ENCODE results near the gene IFI35.
"Not testable (repeated sequence)": the region's sequence is repeated elsewhere in the genome, so short reads cannot be mapped to it uniquely, and the experiment has no call there.

IFI35 gene

DNA sequence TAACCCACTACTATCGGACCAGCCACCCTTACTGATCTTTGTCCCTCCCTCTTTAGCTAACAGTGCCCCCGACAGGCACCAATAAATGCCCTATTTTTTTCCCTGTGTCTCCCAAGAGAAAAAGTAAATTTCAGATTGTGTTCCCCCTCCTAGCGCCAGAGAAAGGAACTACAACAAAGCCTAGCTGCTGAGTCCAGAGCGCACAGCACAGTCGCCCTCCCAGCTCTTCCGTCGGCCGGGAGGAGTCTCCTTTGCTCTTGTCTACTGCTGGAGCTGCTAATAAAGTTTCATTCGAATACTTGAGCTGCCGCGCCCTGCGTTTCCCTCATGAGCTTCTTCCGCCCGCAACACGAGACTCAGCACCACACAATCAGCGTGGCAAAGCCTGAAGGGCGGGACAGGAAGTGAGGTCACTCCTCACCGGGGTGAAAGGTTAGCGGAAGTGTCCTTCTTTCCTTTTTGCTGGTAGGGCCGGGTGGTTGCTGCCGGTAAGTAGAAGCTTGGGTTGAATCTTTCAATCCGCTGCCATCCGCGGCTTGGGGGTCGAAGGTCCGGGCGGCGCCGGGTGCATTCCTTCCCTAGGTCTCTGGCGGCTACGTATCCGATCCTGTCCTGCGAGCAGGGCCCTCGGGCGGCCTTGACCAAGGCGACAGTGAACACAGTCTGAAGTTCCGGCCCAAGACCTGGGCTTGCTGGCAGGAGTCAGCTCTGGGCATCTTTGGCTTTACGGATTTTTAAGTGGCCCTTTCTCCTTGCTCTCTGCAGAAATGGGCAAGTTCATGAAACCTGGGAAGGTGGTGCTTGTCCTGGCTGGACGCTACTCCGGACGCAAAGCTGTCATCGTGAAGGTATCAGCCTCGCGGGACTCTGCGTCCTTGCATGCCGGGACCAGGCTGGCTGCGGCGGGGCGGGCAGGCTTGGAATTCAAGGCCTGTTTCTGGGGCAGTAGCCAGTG, 8.3 kb upstream of the IFI35 start, which contains the start of gene RPL27:
Gene RPL27 (plus strand): TSS at position 436 of the 955 bp plus-strand sequence. CDS start 332 bp downstream, at position 768.
- DNase-seq (ENCODE audit: low read depth in 2 of 2), result peak; percentile 95 to 97

DNA sequence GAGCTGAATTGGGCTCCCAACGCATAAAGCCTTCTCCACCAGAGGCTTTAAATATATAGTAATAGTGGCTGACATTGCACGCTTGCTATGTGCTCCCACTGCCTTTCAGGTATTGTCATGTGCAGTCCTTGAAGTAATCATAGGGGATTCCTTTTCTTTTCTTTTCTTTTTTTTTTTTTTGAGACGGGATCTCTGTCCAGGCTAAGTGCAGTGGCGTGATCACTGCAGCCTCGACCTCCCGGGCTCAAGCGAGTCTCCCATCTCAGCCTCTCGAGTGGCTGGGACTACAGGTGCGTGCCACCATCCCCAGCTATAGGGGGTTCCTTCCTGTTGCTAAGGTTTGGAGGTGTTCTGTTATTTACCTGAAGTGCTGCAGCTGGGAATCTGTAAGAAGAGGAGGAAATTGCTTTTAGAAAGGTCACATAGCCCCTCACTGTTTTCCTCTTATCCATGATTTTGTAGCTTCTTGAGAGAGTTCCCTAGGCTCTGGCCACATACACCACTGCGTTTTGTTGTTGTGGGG, 7.5 kb upstream of the IFI35 start:
- DNase-seq (ENCODE audit: low read depth in 2 of 2), result no peak

DNA sequence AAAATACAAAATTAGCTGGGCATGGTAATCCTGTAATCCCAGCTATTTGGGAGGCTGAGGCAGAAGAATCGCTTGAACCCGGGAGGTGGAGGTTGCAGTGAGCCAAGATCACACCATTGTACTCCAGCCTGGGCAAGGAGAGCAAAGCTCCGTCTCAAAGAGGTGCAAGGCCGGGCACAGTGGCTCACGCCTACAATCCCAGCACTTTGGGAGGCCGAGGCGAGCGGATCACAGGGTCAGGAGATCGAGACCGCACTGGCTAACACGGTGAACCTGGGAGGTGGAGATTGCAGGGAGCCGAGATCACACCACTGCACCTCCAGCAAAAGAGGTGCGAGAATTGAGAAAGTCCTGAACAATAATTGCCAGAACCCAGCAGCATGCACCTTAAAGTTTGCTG, 5.7 kb upstream of the IFI35 start:
- DNase-seq (ENCODE audit: low read depth in 2 of 2), result not testable (repeated sequence)

DNA sequence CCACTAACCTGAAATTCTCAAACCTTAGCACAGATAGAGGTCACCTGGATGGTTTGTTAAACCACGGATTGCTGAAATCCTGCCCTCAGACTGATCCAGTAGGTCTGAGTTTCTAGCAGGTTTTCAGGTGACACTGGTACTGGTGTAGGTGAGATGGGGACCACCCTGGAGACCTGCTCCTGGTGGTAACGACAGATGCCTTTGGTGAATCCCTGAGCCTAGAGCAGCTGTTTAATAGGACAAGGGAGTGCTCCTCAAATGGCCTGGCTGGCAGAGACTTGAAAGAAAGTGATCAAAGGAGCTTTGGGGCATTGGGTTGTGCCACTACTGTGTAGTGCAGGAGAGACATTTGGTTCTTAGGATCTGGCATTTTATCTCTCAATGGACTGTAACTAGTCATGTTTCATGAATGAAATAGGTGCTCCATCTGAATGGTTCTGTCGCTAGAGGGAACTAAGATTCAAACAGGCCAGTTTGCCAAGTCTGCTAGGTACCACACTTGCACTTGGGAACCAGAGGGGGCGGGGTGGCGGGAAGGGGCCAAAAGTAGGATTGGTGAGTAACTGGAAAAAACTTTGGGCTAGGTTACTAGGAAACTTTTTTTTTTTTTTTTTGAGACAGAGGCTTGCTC, 2.9 kb upstream of the IFI35 start:
- no peak for DNase-seq (ENCODE audit: low read depth in 2 of 2)

DNA sequence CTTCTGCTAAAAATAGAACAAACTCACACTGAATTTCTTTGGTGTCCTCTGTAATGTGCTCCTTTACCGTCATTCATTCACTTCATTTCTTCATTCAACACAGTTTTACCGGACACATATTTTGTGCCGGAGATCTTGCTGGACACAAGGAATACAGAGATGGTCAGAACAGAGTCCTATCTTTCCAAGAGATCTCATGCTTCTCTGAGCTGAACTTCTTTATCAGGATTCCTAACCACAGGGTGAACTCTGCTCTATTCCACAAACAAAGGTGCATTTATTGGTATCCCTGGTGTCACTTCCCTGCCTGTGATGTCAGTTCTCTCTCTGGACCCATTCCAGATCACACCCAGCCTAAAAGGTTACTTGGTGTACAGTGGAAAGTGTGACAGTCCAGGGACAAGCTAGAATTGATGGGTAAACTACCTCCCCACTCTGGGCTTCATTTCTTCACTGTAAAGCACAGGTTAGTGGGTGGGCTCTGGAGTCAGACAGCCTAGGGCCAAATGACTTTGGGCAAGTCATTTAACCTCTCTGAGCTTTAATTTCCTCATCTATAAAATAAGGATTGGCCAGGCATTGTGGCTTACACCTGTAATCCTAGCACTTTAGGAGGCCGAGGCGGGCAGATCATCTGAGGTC, 4.2 kb downstream of the IFI35 start:
- DNase-seq (ENCODE audit: low read depth in 2 of 2), result no peak

DNA sequence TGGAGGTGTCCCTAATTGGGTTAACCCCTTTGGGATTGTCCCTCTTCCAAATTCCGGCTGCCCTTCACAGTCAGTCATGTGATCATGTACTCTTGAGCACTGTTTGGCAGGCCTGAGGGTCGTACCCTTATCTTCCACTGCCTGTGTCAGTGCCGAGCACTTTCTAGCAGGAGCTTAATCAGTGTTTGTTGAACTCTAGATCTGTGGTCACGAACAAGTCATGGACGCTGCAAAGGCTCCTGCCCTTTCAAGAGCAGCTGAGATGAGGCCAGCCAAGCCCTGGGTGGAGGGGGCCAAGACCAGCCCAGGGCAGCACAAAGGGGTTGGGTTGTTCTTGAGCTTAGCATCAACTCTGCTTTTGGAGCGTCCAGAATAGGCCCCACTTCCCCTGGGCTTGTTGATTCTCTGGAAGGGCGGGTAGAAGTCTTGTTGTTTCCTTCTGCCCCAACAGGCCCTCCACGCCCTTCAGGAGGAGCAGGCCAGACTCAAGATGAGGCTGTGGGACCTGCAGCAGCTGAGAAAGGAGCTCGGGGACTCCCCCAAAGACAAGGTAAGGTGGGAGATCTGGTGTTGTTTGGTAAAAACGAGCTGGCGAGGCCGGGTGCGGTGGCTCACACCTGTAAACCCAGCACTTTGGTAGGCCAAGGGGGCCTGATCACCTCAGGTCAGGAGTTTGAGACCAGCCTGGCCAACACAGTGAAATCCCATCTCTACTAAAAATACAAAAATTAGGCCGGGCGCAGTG, 5.3 kb downstream of the IFI35 start:
- no peak for DNase-seq (ENCODE audit: low read depth in 2 of 2)

DNA sequence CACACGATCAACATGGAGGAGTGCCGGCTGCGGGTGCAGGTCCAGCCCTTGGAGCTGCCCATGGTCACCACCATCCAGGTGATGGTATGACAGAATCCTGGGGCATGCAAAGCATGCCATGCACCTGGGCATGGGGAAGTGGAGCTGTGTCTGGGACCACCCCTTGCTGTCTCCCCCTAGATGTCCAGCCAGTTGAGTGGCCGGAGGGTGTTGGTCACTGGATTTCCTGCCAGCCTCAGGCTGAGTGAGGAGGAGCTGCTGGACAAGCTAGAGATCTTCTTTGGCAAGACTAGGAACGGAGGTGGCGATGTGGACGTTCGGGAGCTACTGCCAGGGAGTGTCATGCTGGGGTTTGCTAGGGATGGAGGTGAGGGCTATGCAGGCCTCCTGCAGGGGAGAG, 6.7 kb downstream of the IFI35 start:
- DNase-seq (ENCODE audit: low read depth in 2 of 2), result no peak

DNA sequence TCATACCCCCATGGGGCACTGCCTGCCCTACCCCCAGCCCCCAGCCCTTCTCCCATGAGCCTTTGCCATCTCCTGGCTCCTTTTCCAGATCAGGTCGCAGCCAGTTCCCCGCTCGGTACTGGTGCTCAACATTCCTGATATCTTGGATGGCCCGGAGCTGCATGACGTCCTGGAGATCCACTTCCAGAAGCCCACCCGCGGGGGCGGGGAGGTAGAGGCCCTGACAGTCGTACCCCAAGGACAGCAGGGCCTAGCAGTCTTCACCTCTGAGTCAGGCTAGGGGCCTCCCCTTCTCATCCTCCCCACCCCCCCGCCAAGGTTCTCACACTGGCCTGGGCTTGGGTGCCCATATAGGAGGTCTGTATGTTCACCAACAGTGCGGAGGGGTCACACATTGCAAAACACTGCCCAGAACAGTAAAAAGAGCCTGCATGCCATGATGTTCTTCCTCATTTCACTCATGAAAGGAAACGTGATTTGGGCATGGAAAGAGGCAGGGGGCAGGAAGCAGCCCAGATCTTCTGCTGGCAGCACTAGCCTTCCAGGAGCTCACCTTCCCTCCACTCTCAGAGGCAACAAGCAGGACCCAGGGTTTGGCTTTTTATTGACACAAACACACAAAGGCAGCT, 7.5 kb downstream of the IFI35 start:
- no peak for DNase-seq (ENCODE audit: low read depth in 2 of 2)

DNA sequence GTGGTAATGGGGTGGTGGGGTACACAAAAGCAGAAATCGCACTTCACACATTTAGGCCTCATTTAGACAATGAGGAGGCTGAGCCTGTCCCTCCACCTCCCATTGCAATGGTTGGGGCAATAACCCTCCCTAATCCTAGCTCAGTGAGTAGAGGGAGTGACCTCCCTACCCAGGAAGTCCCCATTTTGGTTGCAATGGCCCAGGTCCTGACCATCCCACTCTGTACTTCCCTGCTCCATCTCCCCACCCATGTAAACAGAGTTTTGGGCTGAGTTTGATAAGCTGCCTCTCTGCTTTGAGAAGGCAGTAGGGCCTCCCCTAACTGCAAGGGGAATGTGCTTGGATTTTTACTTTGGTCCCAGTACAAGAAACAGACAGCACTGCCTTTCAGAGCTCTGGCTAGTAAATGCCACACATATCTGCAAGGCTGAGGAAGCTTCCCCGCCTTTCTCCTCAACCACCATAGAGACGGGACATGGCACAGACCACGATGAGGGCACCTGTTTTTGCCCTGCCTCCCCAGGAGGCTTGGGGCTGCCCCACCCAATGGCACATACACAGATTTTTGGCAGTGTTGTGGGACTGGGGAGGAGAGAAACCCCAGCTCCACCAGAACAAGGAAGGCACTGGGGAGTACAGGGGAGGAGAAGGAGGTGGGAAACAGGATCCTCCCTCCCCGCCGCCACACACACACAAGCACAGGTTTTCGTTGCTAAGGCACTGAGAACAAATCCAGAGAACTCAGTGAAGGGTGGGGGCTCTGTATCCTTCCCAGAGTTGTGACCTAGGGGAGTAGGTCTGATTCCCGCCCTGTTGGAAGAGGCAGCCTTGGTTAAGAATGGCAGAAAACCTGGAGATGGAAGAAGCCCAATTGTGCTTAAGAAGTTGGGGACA, 8.3 kb downstream of the IFI35 start:
- no peak for DNase-seq (ENCODE audit: low read depth in 2 of 2)

DNA sequence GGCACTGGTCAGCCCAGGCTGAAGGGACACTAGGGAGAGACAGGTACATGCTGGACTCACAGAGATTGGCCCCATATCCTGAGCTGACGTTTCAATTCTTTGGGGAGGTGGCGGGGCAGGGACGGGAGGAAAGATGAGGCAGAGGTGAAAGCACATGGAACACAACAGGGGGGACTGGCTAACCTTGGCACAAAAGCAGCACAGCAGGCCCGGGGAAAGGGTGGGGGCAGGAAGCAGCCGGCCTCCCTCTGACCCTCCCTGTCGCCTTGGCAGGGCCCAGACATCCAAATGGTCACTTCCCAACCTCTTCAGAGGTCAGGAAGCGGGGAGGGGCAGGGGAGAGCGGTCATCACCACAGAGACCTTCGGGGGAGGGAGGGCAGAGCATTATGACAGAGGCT, 9.0 kb downstream of the IFI35 start:
- DNase-seq (ENCODE audit: low read depth in 2 of 2), result no peak

DNA sequence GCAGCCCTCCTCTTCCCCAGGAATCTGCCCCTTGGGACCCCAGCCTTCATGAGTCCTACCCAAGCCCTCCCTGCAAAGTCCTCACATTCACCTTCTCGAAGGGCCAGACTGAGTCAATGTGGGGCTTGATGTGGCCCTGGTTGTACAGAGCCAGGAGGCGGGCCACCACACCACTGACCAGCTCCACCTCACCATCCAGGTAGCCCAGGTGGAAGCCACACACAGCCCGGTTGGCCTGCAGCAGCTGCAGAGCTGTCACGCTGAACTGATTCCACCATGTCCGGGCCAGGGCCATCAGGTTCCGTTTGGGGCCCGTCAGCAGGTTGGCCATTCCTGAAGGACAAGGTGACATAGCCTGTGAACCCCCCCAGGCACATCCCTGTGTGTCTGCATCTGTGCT, 9.6 kb downstream of the IFI35 start:
- no peak for DNase-seq (ENCODE audit: low read depth in 2 of 2)

DNA sequence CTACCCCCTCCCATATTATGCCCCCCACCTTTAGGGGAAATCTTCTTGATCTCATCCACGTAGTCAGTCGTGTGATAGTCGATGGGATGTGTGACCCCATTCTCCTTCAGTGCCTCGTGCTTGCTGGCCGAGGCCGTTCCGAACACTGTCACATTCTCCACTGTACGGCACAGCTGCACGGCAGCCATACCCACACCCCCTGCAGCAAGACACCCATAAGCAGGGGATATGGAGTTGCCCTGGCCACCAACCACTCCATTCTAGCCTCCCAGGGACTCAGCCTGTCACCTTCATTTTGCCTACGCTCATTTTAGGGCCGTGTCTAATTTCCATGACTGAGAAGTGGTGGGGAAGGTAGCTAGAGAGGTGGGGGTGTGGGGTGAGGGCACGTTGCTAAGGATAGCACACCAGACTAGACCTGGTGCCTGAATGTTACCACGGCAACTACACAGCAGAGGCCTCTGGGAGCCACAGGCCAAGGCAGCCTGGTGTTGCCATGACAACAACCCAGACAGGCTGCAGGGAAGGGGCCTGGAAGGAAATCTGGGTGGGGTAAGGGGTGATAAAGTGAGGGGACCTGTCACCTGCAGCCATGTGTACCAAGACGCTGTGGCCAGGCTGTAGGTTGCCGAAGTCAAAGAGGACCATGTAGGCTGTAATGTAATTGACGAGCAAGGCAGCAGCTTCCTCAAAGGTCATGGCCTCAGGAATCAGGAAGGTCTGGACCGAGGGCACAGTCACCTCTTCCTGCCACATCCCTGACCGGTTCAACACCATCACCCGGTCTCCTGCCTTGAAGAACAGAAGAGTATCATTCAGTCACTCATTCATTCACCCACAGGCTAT, 11.6 kb downstream of the IFI35 start:
- DNase-seq (ENCODE audit: low read depth in 2 of 2), result no peak

DNA sequence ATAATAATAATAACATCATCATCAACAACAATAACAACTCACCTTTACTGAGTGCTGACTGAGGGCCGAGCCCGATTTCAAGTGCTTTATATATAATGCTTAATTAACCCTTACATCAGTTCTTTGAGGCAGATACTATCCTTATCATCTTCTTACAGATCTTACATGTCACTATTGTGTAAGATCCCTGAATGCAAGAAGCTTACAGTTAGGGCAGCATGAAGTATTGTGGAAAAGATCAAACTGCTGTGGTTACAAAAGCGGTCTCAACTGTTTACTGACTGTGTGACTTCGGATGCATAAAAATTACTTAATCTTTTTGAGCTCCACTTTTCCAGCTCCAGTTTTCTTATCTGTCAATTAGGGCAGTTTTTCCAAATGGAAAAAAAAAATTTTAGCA, 12.3 kb downstream of the IFI35 start:
- no peak for DNase-seq (ENCODE audit: low read depth in 2 of 2)

DNA sequence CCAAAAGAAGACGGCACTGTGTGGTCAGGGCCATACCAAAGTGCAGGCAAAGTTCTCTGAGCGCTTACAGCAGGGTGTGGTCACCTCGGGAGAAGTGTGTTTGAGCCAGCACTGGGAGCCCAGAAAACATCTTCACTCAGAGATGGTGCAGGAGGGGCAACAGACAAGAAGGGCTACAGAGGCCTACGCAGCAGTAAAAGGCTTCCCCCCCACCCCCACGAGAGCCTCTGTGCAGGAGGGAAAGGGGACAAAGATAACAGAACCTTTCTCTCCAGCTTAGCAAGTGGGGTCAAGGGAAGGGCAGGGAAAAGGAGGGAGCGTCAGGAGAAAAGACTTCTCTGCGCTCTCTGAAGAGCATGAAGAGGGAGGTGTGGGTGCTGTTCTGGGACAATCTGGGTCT, 12.8 kb downstream of the IFI35 start:
- no peak for DNase-seq (ENCODE audit: low read depth in 2 of 2)

DNA sequence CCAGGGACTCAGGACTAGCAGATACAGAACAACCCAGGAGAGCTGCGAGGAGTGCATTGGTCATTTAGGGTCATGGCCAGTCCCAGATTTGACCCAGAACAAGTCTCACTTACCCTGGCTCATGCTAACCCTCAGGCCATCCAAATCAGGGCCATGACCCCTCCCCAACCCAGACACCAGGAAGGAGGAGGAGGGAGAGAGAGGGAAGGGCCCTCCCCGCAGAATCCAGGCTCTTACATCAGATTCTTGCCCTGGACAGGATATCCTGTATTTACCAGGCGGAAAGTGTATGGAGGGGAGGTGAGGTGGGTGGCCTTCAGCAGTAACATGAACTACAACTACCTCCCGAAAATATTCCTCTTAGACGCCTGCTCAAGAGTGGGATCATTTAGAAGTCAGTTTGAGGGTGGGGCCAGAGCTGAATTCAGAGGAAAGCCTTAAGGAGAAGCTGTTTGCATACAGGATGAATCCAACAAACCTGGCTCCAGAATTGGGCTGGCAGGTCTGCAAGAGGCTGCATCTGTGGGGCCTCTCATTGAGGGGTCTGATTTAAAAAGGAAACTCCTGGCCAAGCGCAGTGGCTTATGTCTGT, 13.5 kb downstream of the IFI35 start:
- DNase-seq (ENCODE audit: low read depth in 2 of 2), result no peak

DNA sequence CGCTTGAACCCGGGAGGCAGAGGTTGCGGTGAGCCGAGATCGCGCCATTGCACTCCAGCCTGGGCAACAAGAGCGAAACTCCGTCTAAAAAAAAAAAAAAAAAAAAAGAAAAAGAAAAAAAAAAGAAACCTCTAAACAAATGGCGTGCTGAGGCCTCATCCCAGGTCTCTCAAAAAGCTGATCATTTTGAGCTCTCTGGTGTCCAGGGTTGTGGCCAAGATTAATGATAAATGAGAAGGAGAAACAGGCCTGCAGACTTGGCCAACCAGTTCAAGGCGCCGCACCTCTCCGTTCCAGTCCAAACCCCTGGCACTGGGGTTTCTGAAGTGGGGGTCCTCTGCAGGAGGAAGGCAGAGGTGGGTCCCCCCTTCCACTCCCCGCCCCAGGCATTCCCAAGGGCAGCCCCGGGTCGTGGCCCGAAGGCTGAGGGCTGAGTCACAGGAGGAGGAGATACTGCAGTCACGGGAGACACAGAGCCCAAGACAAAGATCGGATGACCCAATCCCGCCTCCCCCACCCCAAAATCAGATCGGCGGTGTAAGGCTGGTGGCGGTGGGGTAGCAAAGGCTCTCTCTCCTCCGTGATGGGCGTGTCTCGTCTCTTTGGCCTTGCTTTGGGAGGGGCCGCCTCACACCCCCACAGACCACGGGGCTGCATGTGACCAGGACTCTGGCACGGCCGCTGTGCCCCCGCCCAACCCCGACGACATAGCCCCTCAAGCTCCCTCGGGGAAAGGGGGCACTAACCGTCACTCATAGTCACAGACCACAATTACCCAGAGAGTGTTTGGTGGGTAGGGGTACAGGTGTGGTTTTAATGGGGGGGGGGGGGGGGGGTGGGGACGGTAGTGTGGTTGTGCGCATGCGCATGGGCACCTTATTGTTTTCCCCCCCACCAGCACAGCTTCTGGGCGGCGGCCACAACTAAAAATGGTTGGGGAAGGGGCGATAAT, 14.5 kb downstream of the IFI35 start:
- no peak for DNase-seq (ENCODE audit: low read depth in 2 of 2)

DNA sequence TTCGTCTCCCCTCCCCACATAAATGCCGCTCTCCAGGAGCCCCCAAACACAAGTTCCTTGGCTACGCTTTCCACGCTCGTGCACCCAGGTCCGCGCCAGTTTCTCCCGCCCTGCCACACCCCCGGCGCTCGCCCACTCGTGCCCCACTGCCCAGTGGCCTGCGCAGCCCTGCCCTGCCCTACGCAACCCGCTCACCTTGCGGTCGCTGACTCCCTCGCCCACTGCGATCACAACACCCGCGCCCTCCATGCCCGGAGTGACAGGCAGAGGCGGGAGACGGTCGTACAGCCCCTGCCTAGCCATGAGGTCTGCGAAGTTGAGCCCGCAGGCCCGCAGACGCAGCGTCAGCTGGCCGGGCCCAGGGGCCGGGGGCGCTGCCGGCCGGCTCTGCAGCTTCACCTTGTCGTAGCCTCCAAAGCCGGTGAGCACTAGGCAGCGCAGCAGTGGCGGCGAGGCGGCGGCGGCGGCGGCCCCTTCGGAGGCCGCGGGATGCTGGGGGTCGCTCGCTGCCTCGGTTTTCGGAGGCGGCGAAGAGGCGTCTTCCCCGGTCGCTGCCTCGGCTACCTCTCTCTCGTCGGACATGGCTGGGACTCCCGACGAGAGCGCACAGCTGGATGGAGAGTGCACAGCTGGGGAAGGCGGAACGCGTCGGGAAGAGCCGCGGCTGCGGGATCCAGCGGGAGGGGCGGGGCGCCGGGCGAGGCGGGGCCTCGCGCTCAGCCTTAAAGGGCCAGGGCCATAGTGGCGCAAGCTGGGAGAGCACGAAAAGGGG, 15.3 kb downstream of the IFI35 start, which contains the start of gene VAT1:
Gene VAT1 (minus strand): TSS at position 645 of the 772 bp plus-strand sequence. CDS start 63 bp downstream, at position 582.
- DNase-seq (ENCODE audit: low read depth in 2 of 2), result peak; percentile 27 to 29

Measured in stimulated activated CD8-positive, alpha-beta memory T cell treated with anti-CD3 and anti-CD28 coated beads, Interleukin-7, amount 100 ng/mL, for 1 hour (primary cell).